Measurements from ENCODE around the gene SEMA3G. TPM values are rescaled to one million over a fixed set of nuclear protein-coding genes. Genes with fewer than 3 reads are reported as not detected.

The SEMA3G gene
- total RNA-seq, 1 donor from 2014 or later, result 27.6 TPM

DNA sequence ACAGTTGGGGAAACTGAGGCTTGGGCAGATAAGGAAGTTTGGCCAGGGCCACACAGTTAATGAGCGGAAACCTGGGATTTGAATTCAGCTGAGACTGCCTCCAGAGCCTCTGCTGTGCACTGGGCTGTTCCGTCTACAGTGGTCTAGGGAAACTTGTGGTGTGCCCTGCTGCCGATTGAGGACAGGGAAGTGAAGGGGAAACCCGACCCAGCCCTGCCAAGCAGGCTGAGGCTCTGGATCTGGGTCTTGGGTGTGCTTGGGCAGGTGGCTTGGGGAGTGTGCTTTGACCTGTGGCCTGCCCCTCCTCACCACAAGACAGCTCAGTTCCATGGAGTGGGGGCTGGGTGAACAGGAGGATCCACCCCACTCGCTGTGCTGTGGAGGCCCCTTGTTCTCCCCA is 28.1 kb upstream of the SEMA3G start:
- H3K4me1 ChIP-seq, result peaks cover 20% of the 10 kb centered on the region
- no peak overlapping the region for H3K4me3 ChIP-seq
- H3K9me3 ChIP-seq, result no peaks in the 10 kb centered on the region
- DNase-seq (no peak), ATAC-seq (no peak)
- H3K36me3 ChIP-seq, result peaks cover 63% of the 10 kb centered on the region
- H3K27ac ChIP-seq, result no peak overlapping the region
- H3K27me3 ChIP-seq, result no peaks in the 10 kb centered on the region
- TF ChIP-seq, protein P1, sequence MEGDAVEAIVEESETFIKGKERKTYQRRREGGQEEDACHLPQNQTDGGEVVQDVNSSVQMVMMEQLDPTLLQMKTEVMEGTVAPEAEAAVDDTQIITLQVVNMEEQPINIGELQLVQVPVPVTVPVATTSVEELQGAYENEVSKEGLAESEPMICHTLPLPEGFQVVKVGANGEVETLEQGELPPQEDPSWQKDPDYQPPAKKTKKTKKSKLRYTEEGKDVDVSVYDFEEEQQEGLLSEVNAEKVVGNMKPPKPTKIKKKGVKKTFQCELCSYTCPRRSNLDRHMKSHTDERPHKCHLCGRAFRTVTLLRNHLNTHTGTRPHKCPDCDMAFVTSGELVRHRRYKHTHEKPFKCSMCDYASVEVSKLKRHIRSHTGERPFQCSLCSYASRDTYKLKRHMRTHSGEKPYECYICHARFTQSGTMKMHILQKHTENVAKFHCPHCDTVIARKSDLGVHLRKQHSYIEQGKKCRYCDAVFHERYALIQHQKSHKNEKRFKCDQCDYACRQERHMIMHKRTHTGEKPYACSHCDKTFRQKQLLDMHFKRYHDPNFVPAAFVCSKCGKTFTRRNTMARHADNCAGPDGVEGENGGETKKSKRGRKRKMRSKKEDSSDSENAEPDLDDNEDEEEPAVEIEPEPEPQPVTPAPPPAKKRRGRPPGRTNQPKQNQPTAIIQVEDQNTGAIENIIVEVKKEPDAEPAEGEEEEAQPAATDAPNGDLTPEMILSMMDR (IDR thresholded peaks at IDR 0.05), result no peak
- intact Hi-C loops (cut with DNase I), result loop anchor here (10.0 kb wide), 1 partner anchor 52 kb away; no protein-coding TSS in a partner anchor

DNA sequence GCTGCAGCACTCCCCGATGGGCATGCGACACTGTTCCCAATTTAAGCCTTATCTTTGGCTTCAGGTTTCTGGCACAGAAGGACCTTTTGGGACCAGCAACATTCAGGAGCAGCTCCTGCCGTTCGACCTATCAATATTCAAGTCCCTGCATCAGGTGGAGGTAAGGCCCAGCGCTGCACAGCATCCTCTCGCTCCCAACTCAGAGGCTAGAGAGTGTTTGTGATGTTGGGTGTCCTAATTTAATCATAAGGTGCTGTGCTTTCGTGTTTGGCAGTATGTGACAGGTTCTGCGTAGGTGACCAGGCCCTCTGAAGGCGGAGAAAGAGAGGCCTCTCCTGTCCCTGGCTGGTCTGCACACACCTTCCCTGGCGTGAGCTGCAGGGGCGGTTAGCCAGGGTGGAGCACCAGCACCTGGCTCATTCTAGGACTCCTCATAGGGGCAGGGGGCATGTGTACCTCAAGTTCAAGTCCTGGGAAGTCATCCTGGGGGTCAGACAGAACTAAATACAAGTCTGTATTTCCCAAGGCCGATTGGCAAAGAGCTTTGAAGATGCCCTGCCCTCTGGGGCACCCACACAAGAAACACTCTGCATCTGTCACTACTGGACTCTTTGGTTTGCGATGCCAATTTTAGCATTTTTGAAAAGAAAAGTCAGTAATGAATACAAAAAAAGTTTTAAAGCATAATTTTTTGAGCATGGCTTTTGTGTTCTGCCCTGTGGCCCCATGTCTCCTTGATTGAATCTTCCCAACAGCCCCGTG is 27.5 kb upstream of the SEMA3G start:
- H3K27ac ChIP-seq, result no peak overlapping the region
- ATAC-seq, result no peak
- intact Hi-C loops (cut with DNase I), result loop anchor here (10.0 kb wide), 1 partner anchor 52 kb away; no protein-coding TSS in a partner anchor
- H3K4me1 ChIP-seq, result peaks cover 20% of the 10 kb centered on the region
- H3K36me3 ChIP-seq, result peaks cover 57% of the 10 kb centered on the region
- DNase-seq, result peak; percentile 52
- TF ChIP-seq, protein P1 (IDR thresholded peaks at IDR 0.05), result no peak
- no peaks in the 10 kb centered on the region for H3K9me3 ChIP-seq
- no peaks in the 10 kb centered on the region for H3K27me3 ChIP-seq
- H3K4me3 ChIP-seq, result no peak overlapping the region

DNA sequence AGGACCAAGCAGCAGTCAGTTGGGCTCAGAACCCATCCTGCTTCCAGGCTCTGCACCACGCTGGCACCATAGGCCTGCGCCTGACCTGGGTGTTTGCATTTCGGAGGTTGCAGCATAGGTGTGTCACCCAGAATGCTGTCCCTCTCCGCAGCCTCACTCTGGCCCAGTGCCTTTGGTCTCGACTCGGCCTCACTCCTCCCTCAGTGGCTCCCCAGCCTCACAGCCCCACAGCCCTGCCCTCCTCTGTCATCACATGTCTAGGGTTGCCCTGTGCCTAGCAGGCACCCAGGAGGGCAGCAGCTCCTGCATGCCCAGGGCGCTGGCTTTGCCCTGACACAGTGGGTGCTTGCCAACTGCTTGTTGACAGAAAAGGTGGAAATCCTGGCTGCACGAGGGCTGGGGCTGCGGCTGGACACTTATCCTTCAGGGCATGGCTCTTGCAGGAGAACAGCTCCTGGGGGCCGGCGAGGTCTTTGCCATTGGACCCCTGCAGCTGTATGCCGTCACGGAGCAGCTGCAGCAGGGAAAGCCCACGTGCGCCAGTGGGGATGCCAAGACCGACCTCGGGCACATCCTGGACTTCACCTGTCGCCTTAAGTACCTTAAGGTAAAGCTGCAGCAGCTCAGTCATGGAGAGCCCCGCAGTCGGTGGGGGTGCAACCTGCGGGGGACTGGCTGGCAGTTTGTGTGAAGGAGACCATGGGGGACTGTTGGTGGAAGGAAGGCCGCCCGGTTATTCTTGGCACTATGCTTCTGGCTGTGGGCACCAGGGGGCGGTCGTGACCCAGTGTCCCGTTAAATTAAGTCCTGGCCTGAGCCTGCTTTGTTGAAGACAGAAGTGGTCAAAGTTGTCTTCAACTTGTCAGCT is 26.7 kb upstream of the SEMA3G start:
- peaks cover 48% of the 10 kb centered on the region for H3K36me3 ChIP-seq
- no peaks in the 10 kb centered on the region for H3K9me3 ChIP-seq
- no peaks in the 10 kb centered on the region for H3K27me3 ChIP-seq
- ATAC-seq (peak; percentile 87), DNase-seq (peak; percentile 88)
- H3K4me3 ChIP-seq, result no peak overlapping the region
- intact Hi-C loops (cut with DNase I), result loop anchor here (10.0 kb wide), 1 partner anchor 53 kb away; no protein-coding TSS in a partner anchor
- TF ChIP-seq, protein P1 (IDR thresholded peaks at IDR 0.05), result peak; percentile 71
- peaks cover 20% of the 10 kb centered on the region for H3K4me1 ChIP-seq
- no peak overlapping the region for H3K27ac ChIP-seq

DNA sequence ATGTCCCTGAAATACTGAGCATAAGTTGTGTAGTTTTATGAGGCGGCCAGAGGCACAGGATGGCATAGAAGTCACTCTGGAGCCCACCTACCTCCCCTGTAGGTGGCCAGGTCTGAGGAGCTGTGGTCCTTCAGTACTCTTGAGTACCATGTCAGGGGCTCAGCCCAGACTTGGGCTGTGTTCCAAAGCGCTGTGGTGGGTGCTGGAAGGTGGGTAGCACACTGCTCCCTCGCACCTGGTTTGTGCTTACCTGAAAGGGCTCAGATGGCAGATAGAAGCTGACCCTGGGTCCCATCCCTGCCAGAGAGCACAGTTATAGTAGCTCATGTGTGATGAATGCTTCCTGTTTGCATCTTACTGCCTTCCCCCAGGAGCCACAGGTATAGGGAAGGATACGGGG is 26.0 kb upstream of the SEMA3G start:
- H3K9me3 ChIP-seq, result no peaks in the 10 kb centered on the region
- intact Hi-C loops (cut with DNase I), result loop anchor here (10.0 kb wide), 1 partner anchor 54 kb away; no protein-coding TSS in a partner anchor
- H3K36me3 ChIP-seq, result peaks cover 42% of the 10 kb centered on the region
- H3K4me1 ChIP-seq, result peaks cover 20% of the 10 kb centered on the region
- TF ChIP-seq, protein P1 (IDR thresholded peaks at IDR 0.05), result no peak
- no peaks in the 10 kb centered on the region for H3K27me3 ChIP-seq
- DNase-seq, result peak; percentile 51
- H3K27ac ChIP-seq, result no peak overlapping the region
- ATAC-seq, result no peak
- H3K4me3 ChIP-seq, result no peak overlapping the region

DNA sequence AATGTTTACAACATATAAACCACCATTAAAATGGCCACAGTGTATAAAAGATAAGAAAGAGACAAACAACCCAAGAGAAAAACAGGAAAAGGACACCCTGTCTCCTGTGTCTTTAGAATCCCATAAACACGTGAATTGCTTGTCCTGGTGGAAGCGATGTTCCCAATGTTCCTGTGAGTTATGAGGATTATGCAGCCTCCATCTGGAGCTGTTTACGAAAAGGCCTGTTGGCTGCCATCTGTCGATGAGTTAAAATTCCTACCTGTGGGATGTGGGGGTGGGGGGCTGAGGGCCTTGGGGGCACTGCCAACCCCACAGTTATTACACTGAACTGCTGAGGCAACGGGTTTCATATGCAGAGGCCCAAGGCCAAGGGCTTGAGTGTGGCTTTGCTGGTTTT is 24.1 kb upstream of the SEMA3G start:
- no peak for ATAC-seq

More for the DNA sequence above, 24.1 kb upstream of the SEMA3G start:
- Histone ChIP-seq H3K4me3 (no peak overlapping the region), H3K36me3 (peaks cover 31% of the 10 kb centered on the region), H3K27me3 (no peaks in the 10 kb centered on the region), H3K9me3 (no peaks in the 10 kb centered on the region), H3K4me1 (peaks cover 20% of the 10 kb centered on the region), H3K27ac (no peak overlapping the region)
- no peak for DNase-seq
- TF ChIP-seq, protein P1 (IDR thresholded peaks at IDR 0.05), result no peak
- intact Hi-C loops (cut with DNase I), result no loop called here

Data from upper lobe of right lung (tissue), 1 donor.